ENCODE measurements around the gene SPOCK1. TPM values are rescaled to one million over a fixed set of nuclear protein-coding genes. Genes with fewer than 3 reads are reported as not detected.
A peak's percentile ranks its signal among the peaks of the same experiment; 100 is the strongest.
"Not testable (repeated sequence)": the region's sequence is repeated elsewhere in the genome, so short reads cannot be mapped to it uniquely, and the experiment has no call there.

The SPOCK1 gene
- polyA plus RNA-seq, 4 donors, result 6.4 to 11.5 (median 10.0) TPM

DNA sequence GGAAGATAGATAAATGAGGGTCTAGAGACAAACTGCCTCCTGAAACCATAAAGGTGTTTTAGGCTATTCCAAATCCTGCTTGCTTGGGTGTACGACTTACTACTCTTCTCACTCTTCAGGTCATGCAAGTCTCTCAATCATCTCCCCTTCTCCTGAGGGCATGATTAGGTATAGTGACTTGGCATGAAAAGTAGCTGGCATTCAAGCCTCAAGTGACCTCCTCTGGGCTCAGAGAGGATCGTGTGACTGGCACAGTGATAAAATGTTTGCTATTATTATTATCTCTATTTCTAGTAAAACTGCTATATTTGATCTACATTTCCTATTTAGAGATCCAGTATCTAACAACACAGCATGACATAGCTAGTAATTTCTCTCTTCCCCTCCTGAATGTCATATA lies 494.8 kb downstream of the SPOCK1 start:
- no peak for DNase-seq (ENCODE audit: low read depth in 4 of 4, low spot score in 2 of 4)

DNA sequence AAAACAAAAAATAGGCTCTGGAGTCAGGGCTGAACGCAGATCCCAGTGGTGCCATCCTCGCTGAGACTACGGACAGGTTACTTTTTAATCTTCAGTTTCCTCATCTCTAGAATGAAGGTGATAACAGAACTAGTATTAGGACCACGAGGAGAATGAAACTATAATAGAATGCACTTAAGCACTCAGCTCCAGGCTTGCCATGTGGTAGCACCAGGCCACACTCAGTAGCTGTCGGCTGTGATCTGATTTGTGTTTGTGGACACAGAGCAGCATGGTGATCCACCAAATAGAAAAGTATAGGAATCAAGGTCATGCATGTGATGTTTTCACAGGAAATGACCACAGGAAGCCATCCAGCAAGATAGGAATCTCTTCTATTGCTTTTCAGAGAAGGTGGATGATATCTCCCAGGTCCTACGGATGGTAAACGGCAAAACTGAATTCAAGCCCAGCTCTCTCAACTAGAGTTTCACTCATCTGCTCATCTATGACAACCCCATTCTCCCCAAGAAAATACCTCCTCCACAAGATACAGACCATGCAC lies 498.0 kb downstream of the SPOCK1 start:
- DNase-seq (ENCODE audit: low read depth in 4 of 4, low spot score in 2 of 4), result no peak

DNA sequence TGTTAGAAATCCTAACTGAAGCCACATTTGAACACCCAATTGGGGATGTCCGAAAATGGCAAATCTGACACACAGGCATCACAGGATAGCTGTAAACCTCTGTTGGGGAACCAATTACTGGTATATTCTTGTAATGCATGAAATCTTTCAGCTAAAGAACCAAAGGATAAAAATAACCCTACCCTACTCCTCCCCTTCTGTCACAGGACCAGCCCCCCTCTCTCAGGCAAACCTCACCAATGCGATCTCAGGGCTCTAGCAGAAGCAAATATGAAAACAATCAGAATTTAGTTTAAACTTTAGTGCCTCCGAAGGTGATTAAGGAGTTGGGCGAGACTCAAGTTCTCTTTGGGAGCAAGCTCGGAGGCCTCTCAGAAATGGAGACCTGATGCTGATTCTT lies 499.3 kb downstream of the SPOCK1 start:
- DNase-seq (ENCODE audit: low read depth in 4 of 4, low spot score in 2 of 4), result no peak

DNA sequence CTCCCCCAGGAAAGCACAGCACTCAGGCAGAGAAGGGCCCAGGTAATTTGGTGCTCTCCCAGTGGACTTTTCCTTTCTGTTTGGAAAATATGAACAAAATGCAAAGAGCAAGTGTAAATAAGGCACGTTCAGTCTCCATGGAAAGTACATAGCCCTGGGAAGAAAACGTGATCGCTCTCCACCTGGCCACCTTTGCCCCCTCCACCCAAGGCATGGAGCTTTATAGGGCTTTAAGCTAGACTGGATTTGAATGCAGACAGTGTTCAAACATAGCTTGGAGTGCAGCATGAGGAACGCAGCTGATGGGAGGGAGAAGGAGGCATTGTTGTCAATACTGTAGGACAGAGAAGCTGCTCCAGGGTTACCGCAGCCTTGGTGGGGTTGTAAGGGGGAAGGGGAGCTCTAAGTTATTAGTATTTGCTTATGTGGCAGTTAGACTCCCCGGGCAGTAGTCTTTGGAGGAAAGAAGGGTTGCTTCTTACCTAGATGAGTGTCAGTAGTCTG lies 500.2 kb downstream of the SPOCK1 start:
- no peak for DNase-seq (ENCODE audit: low read depth in 4 of 4, low spot score in 2 of 4)

DNA sequence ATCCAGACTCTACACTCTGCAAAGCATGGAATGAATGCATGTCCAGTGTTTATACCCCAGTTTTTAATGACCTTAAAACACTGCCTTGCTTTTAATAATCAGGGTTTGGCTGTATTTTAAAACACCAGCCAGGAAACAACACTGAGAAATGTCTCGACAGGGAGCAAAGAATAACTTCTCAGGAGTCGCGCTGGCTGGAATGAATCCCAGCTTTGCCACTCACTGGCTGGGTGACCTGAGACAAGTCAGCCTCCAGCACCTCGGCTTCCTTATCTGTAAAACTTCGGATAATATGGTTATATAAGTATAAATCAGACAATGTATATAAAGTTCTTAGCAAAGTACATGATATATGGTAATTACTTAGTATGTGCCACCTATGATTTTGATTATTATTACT lies 505.0 kb downstream of the SPOCK1 start:
- DNase-seq (ENCODE audit: low read depth in 4 of 4, low spot score in 2 of 4), result no peak

DNA sequence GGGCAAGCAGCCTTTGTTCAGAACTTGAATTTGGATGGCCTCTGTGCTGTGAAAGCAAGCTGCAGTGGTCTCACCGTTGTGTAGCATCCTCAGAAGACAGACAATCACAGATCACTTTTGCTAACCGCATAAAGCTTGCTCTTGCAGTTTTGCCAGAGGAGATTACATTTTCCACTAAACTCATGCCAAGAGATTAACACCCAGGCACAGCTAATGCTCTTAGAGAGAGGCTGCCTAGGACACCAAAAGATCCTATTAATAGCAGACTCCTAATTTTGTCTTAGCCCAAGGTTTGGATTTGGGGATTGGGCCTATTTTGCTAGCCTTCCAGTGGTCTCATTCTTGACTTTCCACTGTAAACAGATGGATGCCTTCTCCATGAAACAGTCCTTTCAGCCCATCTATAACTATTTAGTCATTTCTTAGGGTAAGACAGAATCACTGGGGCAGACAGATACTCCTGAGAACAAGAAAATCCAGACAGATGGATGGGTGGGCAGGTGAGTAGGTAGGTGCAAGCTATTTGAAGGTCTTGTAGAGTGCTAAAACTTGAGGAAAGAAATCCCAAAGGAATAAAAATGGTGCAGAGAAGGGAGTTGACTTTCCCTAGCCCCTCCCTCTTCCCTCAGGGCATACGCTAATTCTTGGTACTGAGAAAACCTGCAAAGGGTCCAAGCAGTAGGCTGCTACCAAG lies 506.2 kb downstream of the SPOCK1 start:
- no peak for DNase-seq (ENCODE audit: low read depth in 4 of 4, low spot score in 2 of 4)

DNA sequence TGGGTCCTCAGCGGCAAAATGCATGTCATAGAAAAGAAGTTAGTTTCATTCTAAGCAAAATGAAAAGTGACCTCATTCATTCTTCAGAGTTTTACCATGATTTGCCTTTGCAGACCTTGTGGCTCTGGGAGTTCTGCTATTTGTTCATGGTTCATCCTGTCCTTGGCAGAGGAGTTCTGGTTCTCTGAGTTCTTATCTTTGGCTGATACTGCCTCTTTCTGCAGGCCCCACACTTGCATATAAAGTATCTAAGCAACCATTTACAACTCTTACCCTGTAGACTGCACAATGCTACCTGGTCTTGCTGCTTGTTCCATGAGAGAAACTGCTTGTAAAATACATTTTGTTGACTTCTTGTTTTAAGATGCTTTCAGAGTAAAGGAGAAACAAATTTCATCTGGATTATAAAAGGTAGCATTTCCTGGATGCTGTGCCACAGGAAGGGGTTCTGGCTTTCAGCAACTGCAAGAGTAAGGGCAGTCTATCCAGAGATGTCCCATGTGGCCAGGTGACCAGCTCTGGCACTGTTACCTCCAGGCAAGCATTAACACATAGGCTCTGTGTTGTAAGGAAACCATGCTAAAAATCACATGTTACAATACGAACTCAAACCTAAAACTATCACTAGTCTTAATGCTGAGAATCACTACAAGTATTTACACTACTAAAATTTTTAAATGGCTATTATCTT lies 513.2 kb downstream of the SPOCK1 start:
- DNase-seq (ENCODE audit: low read depth in 4 of 4, low spot score in 2 of 4), result no peak

DNA sequence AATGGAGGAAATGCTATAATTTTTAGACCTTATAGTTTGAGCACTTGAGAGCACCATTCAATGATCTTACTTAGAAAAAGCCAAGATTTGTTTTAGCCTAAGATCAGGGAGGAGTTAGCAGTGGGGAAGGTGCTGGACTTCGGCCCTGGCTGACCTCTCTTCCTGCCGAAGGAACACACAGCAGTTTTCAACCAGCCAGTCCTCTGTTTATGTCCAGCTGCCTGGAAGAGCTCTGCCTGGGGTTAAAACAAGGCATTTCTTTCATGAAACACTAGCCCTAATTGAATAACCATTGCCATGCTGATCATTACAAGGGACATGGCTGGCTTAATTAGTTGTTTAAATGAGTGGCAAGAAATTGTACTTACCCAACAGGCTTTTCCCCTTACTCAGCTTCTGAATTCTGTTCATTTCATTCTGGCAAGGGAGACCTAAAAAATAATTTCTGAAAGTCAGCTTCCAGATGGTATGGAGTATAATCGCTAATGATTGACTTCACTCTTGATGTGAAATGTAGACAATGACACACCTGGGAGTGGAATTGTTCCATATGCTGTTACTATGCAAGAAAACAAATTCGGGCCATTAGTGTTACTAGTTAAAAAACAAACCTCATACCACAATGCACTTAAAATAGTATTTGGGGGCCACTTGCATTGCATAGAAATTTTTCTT lies 514.2 kb downstream of the SPOCK1 start:
- DNase-seq (ENCODE audit: low read depth in 4 of 4, low spot score in 2 of 4), result no peak

DNA sequence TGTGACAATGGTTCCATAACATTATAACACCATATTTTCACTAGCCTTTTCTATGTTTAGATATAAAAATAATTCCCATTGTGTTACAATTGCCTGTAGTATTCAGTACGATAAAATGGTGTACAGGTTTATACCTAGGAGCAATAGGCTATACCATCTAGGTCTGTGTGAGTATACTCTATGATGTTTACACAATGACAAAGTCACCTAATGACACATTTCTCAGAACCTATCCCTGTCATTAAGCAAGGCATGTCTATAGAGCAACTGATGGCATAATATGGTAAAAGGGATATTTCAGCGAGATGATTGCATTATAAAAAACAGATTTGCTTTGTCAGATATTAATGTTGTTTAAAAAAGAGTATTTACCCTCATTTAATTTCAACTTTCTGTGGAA lies 517.2 kb downstream of the SPOCK1 start:
- no peak for DNase-seq (ENCODE audit: low read depth in 4 of 4, low spot score in 2 of 4)

DNA sequence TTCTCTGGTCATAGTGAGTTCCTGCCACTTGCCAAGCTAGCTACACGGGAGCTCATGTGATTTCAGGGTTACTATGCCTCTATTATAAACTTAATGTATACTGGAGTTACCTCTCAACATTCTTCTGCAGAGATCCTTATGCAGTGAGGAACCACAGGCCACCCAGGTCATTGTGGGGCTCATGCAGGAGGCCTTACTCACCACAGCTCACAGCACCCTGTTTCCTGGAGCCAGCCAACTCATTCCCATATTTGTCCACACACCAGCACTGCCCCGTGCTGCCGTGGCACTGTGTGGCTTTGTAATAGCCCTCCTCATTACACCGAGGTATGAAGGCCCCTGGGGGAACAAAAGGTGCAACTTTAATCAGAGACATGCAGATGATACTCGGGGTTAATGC lies 520.0 kb downstream of the SPOCK1 start:
- DNase-seq (ENCODE audit: low read depth in 4 of 4, low spot score in 2 of 4), result no peak

DNA sequence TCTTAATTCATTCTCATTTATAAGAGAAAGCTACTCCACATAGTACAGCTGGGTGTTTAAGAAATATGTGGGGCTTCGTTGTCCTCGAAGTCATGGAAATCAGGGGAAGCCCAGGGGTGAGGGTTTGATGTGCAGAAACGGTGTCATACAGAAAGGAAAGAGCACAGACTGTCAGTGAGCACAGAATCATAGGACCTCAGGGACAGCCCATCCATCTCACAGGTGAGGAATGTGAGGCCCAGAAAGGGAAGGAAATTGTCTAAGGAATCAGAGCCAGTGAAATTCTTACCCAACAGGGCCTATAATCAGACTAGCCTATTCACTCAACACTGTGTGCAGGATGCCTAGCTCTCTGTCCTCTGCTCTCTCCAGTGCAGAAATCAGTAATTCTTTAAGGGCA lies 535.6 kb downstream of the SPOCK1 start:
- DNase-seq (ENCODE audit: low read depth in 4 of 4, low spot score in 2 of 4), result no peak

DNA sequence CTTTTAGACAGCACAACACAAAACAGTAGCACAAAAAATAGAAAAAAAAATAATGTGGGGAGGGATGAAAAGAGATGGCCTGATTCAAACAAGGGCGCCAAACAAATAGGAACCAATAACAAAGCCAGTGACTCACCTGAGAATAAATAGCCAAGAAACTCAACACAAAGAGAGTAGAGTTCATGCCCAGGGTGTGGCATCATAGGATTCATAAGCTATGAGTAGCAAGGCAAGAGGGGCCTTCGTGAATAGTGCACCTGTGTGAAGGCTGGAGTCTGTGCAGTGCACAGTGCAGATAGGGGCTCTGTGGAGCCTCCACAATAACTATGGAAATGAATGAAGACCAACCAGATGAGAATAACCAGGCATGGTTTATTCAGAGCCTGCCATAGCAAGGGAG lies 541.7 kb downstream of the SPOCK1 start:
- DNase-seq (ENCODE audit: low read depth in 4 of 4, low spot score in 2 of 4), result no peak

DNA sequence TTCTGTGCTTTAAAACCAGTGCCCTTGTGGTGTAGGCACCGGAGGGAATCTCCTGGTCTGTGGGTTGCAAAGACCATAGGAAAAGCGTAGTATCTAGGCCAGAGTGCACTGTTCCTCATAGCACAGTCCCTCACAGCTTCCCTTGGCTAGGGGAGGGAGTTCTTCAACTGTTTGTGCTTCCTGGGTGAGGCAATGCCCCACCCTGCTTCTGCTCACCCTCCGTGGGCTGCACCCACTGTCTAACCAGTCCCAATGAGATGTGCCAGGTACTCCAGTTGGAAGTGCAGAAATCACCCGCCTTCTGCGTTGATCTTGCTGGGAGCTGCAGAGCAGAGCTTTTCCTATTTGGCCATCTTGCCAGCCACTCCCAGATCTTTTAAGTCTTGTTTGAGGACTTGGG lies 545.0 kb downstream of the SPOCK1 start:
- DNase-seq (ENCODE audit: low read depth in 4 of 4, low spot score in 2 of 4), result not testable (repeated sequence)

DNA sequence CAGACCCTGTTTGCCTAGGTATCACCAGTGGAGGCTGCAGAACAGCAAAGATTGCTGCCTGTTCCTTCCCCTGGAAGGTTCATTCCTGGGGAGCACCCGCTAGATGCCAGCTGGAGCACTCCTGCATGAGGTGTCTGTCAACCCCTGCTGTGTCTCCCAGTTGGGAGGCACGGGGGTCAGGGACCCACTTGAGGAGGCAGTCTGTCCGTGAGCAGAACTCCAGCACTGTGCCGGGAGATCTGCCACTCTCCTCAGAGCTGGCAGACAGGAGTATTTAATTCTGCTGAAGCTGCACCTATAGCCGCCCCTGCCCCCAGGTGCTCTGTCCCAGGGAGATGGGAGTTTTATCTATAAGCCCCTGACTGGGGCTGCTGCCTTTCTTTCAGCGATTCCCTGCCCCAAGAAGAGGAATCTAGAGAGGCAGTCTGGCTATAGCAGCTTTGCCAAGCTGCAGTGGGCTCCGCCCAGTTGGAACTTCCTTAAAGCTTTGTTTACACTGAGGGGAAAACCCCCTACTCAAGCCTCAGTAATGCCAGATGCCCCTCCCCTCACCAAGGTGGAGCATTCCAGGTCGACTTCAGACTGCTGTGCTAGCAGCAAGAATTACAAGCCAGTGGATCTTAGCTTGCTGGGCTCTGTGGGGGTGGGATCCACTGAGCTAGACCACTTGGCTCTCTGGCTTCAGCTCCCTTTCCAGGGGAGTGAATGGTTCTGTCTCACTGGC lies 545.6 kb downstream of the SPOCK1 start:
- DNase-seq (ENCODE audit: low read depth in 4 of 4, low spot score in 2 of 4), result peak in 1 of 4 donors; percentile 4

DNA sequence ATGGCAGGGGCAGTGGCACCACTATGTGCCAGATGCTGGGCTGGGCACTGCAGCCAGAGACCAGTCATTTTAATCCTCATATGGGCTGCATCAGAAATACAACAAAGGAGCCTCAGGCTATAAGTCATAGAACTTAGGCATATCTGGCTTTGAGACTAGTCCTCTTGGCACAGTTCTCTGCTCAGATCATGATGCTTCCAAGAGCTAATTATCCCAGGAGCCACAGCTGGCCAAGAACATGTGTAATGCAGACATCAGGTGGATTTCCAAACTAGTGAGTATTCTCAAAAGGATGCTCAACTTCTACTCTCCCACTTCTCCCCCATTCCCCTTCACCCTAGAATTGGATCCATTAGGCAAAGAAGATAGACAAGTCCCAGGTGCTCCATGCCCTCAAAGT lies 571.6 kb downstream of the SPOCK1 start:
- DNase-seq (ENCODE audit: low read depth in 4 of 4, low spot score in 2 of 4), result no peak

DNA sequence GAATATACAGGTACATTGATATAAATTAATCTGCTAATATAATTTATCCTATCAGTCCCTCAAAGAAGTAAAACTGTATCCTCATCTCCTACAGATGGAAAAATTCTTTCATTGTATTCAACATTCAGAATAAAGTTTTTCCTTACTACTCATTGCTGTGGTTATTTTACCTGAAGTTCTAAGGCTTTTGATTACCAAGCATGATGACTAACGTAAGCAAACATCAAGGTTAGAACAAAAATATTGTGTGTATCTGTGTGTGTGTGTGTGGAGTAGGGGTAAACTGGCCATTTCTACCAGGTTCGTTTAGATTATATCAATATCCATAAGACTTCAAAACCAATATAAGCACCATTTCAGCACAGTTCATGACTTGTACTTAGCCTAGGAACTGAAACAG lies 573.1 kb downstream of the SPOCK1 start:
- no peak for DNase-seq (ENCODE audit: low read depth in 4 of 4, low spot score in 2 of 4)

Other genes with a start within 250 kb of the SPOCK1 start
- gene KLHL3, start 236.8 kb upstream of the SPOCK1 start, polyA plus RNA-seq (ENCODE audit: insufficient read length in 4 of 4), result 10 to 100 TPM; 13.0 to 24.8 (median 19.8) TPM

Data from left renal cortex interstitium (tissue), 4 donors.